GM21619 (cell line): ENCODE results near the gene CCDC117.

Experiments used
- ATAC-seq: cut with Tn5 transposase; IDR thresholded peaks from one replicate; pipeline ENCODE4 v1.9.1; 2021; ENCODE audit not compliant: unreplicated experiment

Gene CCDC117

DNA sequence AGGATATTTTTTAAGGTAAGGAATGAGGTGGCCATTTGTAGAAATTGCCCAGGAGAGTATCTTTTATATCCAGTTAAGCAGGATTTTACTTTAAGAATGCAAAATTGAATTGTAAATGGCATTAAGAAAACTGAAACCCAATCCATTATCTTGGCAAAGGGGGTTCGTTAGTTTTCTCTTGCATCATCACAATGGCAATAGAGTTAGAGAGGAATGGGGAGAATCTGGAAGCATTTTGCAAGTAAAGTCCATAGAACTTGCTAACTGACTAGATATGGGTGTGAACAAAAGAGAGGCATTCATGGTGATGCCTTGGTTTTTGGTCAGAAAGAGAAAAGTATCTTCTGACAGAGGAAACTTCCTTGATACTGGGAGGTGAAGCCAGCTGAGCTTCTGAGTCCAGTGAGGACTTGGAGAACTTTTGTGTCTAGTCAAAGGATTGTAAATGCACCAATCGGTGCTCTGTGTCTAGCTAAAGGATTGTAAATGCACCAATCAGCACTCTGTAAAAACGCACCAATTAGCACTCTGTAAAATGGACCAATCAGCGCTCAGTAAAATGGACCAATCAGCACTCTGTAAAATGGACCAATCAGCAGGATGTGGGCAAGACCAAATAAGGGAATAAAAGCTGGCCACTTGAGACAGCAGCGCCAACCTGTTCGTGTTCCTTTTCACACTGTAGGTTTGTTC is 3.6 kb upstream of the CCDC117 start:
- no peak for ATAC-seq

GRCh38 chr22:28769394-28770085 is 3.0 kb upstream of the CCDC117 start:
- no peak for ATAC-seq

DNA sequence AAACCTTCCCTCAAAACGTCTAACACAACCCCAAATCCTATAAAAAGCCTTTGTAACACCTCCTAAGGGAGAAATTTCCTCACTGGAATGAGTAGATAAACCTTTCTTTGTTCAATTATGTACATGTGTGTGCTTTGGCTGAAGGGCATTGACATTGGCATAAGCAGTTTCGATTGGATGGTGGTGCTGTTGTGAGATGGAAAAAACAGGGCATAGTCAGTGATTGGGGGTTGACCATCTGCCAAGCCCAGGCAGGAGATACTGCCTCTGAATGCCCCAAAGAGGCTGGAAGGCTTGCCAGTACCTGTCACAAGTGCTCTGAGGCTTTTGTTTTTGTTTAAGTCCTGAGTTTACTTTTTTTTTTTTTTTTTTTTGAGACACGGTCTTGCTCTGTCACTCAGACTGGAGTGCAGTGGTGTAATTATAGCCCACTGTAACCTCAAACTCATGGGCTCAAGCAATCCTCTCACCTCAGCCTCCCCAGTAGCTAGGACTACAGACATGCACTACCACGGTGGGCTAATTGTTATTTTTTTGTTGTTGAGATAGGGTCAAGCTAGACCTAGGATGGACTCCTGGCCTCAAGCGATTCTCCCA is 1.2 kb upstream of the CCDC117 start:
- no peak for ATAC-seq

GRCh38 chr22:28773461-28773867 is 969 bp downstream of the CCDC117 start:
- peak; percentile 32 for ATAC-seq

- no peak for ATAC-seq
These were observed 1.9 kb downstream of the CCDC117 start for GRCh38 chr22:28774378-28774777.

GRCh38 chr22:28779833-28780232 is 7.3 kb downstream of the CCDC117 start:
- ATAC-seq: no peak

- ATAC-seq: no peak
These were observed 7.8 kb downstream of the CCDC117 start for GRCh38 chr22:28780296-28780695.

DNA sequence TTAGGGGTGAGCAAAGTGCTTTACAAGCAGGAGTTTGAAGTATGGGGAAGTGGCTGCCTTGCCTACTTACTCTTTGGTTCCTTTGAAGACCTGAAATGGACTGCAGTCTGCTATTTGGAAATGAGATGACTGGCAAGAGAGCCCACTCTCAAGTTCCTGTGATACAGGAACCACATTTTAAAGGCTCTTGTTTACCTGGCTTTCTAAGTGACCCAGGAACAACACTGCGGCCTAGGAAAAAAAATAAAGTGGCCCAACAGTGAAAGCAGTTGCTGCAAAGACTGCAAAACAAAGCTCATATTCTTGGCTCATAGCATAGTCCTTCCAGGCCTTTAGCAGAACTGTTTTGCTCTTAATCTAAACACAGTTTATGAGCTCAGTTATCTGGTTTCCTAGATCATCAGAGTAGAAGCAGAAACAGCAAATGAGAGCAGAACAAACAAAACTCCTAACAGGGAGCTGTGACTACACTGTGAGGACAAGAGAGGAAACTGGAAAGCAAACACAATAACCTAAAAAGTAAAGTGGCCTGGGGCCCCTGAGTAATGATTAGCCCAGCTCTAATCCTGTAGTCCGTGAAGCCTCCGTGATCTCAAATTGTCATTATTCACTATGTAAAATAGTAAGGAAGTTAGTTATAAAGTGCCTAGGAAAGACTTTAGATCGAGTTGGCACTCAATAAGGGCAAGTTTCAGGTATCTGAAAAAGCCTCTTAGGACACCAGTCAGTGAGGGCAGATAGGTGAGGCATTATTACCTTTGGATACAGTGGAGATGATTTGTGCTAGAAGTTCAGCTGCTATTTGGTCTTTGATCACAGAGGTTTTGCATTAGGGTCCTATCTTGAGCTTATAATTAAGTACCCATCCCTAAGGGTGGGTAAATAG is 11.5 kb downstream of the CCDC117 start:
- no peak for ATAC-seq

DNA sequence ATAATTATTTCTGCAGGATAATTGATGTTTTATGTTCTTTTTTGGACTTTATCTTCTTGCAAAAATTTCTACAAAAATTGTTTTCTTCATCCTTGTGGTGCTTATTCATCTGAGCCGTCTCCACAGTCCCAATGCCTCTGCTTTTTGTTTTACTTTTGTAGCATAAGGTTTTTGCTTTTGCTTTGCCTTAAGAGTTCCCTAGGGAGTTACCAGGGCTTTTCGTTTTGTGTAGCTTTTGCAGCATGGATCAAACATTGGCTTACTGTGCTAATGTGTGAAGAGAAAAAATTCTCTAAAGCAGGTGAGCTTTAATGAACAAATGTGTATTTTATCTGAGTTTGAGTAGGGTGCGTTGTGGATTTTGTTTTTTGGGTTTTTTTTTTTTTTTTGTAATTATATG is 16.1 kb downstream of the CCDC117 start:
- ATAC-seq: no peak

DNA sequence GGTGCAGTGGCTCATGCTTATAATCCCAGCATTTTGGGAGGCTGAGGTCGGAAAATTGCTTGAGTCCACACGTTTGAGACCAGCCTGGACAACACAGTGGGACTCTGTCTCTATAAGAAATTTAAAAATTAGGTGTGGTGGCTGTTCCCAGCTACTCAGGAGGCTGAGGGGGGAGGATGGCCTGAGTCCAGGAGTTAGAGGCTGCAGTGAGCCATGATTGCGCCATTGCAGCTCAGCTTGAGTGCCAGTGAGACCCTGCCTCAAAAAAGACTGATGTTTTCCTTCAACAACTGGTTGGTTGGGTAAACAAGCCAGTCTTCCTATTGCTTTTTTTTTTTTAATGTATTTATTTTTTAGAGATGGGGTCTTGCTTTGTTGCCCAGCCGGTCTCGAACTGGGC is 18.6 kb downstream of the CCDC117 start:
- no peak for ATAC-seq

GRCh38 chr22:28791841-28792490 is 19.5 kb downstream of the CCDC117 start:
- ATAC-seq: peak; percentile 56

DNA sequence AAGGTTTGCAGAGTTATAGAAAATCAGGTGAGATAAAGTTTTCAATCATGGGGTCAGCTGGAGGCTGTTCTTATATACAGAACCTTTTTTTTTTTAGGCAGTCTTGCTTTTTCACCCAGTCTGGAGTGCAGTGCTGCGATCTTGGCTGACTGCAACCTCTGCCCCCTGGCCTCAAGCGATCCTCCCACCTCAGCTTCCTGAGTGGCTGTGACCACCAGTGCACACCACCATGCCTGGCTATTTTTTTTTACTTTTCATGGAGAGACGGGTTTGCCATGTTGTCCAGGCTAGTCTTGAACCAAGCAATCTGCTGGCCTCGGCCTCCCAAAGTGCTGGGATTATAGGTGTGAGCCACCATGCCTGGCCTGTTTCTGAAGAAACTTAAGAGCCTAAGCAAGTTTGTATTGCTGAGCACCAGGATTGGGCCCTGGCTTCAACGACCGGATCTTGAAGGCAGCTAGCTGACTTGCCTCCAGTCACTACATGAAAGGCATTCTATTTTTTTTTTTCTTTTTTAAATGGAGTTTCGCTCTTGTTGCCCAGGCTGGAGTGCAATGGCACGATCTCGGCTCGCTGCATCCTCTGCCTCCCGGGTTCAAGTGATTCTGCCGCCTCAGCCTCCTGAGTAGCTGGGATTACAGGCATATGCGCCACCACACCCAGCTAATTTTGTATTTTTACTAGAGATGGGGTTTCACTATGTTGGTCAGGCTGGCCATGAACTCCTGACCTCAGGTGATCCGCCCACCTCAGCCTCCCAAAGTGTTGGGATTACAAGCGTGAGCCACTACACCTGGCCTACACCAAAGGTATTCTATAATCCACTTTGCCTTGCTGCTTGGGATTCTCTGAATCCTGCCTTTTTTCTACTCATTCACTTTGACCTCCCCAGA is 20.2 kb downstream of the CCDC117 start:
- ATAC-seq: peak; percentile 32

GRCh38 chr22:28793976-28794584 is 21.6 kb downstream of the CCDC117 start:
- no peak for ATAC-seq

GRCh38 chr22:28795071-28795693 is 22.7 kb downstream of the CCDC117 start:
- ATAC-seq: no peak

DNA sequence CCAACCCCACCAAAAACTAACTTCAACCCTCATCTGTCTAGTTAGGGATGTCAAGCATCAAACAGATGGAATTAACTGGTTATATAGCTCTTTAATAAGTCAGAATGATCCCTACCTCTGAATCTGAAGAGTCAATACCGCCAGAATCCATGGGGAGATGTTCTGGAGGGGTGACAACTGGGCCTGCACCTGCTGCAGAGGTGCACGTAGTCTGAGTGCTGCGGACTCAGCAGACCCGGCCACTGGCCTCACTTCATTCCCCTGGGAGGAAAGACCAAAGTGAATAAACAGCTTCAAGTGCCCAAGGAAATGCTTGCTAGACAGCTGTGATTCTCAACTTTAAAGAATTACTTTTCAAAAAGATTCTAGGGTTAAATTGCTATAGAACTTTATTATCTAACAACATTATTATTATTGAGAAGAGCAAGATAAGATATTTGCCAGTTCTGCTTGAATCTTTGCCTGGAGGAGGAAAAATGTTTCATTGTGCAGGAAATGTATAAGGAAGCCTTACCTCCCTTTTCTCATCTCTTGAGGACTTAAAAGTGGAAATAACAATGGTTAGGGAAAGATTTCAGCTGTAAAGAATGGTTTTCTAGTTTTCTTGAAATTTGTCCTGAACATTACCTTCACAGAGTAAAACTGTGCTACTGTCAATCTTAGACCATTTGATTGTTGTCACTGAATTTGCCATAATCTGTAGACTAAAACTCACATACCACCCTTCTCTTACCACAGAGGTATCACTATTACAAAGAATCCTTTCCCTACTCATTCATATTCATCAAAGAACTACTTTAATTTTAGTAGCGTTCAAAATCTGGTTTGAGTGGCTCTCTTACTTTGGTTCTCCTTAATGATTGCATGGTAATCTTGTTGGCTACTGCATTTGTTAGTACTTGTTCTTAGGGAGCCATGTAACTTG is 23.7 kb downstream of the CCDC117 start:
- ATAC-seq: no peak

GRCh38 chr22:28798810-28799605 is 26.5 kb downstream of the CCDC117 start:
- ATAC-seq: no peak
